Breast epithelium (tissue), 3 donors: ENCODE measurements around the gene TXNRD1.

Experiments used
- CTCF ChIP-seq, 3 donors: fragments of 450-650 bp; IDR thresholded peaks; one replicate each; pipeline ENCODE4 v1.5.1; 2016 to 2017; ENCODE audit warnings: antibody characterized with exemption in 3 of 3, mild to moderate bottlenecking in 3 of 3, moderate library complexity in 3 of 3
- POLR2A ChIP-seq: fragments of 450-650 bp; IDR thresholded peaks from one replicate; pipeline ENCODE4 v1.6.1; 2016; ENCODE audit warnings: antibody characterized with exemption, mild to moderate bottlenecking, moderate library complexity

- TF ChIP-seq POLR2A (no peak), CTCF (IDR thresholded peaks at IDR 0.05) (no peak)
Observed at GRCh38 chr12:104320627-104321024, 105.0 kb downstream of the TXNRD1 start.
